ENCODE data around the gene SLC26A11. TPM values are rescaled to one million over a fixed set of nuclear protein-coding genes. Genes with fewer than 3 reads are reported as not detected.

Gene SLC26A11
- total and polyA plus RNA-seq, 2 of the 13 experiments (the other 11 are each of a cell fraction or from before 2014, with no cell fraction given): 8.7 to 13.2 TPM

- TF ChIP-seq ATF4 (CRISPR knock-in tag; IDR thresholded peaks at IDR 0.05) (no peak), HOXA9 (CRISPR knock-in tag; IDR thresholded peaks at IDR 0.05; ENCODE audit: borderline replicate concordance) (no peak), NPAS2 (CRISPR knock-in tag; IDR thresholded peaks at IDR 0.05; ENCODE audit: borderline replicate concordance) (no peak), STAT6 (CRISPR knock-in tag; IDR thresholded peaks at IDR 0.05; ENCODE audit: borderline replicate concordance) (no peak), ZNF672 (CRISPR knock-in tag; IDR thresholded peaks at IDR 0.05) (peak; percentile 33; the same call in 1 of the 2 replicates), ZNF574 (CRISPR knock-in tag; IDR thresholded peaks at IDR 0.05) (peak; percentile 51; the same call in 1 of the 2 replicates), ZNF720 (CRISPR knock-in tag; IDR thresholded peaks at IDR 0.05) (no peak), RBM22 (optimal IDR thresholded peaks at IDR 0.05; ENCODE audit: low read length) (no peak), EEA1 (CRISPR knock-in tag; IDR thresholded peaks at IDR 0.05; ENCODE audit: borderline replicate concordance) (no peak), SNAPC2 (CRISPR knock-in tag; IDR thresholded peaks at IDR 0.05) (no peak), ZNF580 (CRISPR knock-in tag; IDR thresholded peaks at IDR 0.05; ENCODE audit: borderline replicate concordance, low read depth) (no peak), ZFP82 (CRISPR knock-in tag; IDR thresholded peaks at IDR 0.05; ENCODE audit: borderline replicate concordance) (no peak), SNAPC5 (CRISPR knock-in tag; IDR thresholded peaks at IDR 0.05; ENCODE audit: borderline replicate concordance) (no peak), ZMAT3 (CRISPR knock-in tag; conservative IDR thresholded peaks at IDR 0.05) (no peak), RARA (CRISPR knock-in tag; IDR thresholded peaks at IDR 0.05) (peak; percentile 99)
- TF ChIP-seq, protein P1, sequence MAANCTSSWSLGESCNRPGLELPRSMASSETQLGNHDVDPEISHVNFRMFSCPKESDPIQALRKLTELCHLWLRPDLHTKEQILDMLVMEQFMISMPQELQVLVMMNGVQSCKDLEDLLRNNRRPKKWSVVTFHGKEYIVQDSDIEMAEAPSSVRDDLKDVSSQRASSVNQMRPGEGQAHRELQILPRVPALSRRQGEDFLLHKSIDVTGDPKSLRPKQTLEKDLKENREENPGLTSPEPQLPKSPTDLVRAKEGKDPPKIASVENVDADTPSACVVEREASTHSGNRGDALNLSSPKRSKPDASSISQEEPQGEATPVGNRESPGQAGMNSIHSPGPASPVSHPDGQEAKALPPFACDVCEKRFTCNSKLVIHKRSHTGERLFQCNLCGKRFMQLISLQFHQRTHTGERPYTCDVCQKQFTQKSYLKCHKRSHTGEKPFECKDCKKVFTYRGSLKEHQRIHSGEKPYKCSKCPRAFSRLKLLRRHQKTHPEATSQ (CRISPR knock-in tag; IDR thresholded peaks at IDR 0.05; ENCODE audit: borderline replicate concordance): no peak
- TF ChIP-seq, protein P2, sequence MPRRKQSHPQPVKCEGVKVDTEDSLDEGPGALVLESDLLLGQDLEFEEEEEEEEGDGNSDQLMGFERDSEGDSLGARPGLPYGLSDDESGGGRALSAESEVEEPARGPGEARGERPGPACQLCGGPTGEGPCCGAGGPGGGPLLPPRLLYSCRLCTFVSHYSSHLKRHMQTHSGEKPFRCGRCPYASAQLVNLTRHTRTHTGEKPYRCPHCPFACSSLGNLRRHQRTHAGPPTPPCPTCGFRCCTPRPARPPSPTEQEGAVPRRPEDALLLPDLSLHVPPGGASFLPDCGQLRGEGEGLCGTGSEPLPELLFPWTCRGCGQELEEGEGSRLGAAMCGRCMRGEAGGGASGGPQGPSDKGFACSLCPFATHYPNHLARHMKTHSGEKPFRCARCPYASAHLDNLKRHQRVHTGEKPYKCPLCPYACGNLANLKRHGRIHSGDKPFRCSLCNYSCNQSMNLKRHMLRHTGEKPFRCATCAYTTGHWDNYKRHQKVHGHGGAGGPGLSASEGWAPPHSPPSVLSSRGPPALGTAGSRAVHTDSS (CRISPR knock-in tag; conservative IDR thresholded peaks at IDR 0.05): no peak
Observed at GRCh38 chr17:80195671-80196529, 24.3 kb upstream of the SLC26A11 start (continued).

Measured in HepG2 (cell line).